HTERT RPE-1 (cell line): ENCODE results near the gene ZBTB20.

Experiments used
- in situ Hi-C: fragments of 300-500 bp; cut with MboI; formaldehyde crosslinking; loops from 4 replicates; pipeline ENCODE4 v1.14.3; 2020; ENCODE audit warnings: low sequenced_read_pairs

The ZBTB20 gene

DNA sequence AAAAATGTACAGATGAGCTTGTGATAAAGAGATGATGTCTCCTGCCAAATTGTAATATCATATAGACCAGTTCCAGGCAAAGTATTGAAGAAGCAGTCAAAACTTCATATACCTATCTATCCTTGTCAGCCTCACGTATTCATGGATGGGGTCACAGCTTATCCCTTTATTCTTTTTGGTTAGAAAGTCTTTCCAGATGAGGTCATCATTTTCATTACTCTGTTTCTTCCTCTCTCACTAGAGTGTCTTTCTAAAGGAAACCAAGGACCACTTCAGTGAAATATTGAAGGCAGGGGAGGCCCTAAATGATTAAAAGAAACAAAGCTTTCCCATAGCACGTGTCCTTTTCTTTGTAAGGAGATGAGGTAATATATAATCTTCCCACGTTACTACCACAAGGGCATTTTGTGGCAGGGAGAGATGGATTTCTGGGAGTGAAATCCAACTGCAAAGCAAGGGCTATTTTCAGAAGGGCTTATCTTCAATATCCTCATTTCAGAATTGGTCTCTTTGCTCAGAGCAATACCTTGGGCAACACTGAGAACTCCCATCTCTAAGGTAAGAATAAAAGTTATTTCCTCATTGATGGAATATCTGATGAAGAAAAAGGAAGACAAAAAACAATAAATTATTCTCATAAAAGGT is 593.0 kb downstream of the ZBTB20 start:
- in situ Hi-C loops, result no loop called here

DNA sequence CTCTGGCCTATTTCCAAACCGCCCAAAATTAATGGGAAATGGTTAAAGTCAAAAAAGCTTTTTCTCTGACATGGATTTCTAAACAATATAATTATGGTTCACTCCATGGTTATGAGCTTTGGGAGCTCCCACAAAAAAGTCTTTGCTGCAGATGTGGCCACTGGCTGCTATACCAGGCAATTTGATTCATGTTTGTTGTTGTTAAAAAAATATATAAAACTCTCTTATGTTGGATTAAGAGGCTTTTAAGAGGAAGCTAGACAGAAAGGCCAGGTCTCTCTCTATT is 594.6 kb downstream of the ZBTB20 start:
- in situ Hi-C loops, result no loop called here

- in situ Hi-C loops, result no loop called here
Measured at GRCh38 chr3:114551770-114552526, 595.1 kb downstream of the ZBTB20 start.

DNA sequence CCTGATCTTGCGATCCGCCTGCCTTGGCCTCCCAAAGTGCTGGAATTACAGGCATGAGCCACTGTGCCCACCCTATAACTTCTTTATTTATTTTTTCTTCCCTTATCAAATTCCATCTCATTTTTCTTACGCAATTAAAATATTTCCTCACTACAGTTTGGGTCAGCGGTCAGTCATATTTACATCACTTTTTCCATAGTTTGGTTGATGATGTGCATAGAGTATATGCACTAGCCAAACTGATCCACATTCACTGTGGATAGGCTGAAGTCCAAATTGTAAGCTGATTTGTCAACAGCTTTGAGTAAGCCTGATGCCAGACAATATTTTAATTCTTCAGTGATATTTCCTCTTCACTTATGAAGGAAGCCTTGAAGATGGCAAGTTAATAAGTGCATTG is 596.9 kb downstream of the ZBTB20 start:
- in situ Hi-C loops, result no loop called here

- in situ Hi-C loops, result no loop called here
Measured at GRCh38 chr3:114545193-114545592, 601.9 kb downstream of the ZBTB20 start.

DNA sequence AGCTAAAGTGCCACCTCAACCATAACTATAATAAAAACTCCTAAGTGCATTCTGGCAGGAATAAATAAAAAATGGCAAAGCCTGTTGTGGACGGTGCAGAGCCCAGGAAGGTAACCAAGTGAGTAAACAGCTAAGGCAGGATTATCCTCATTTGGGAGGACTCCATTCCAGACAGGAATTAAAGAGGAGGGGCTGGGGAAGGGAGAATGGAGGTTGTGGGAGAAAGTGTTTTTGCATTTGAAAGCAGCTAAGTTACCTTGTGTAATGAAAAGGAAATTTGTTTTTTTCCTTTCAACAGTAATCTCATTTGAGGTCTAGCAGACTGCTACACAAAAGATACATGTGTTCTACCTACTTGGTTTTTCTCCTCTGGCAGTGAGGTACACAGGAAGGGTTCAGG is 604.7 kb downstream of the ZBTB20 start:
- in situ Hi-C loops, result no loop called here

- in situ Hi-C loops, result no loop called here
Measured at GRCh38 chr3:114539525-114539924, 607.6 kb downstream of the ZBTB20 start.

- in situ Hi-C loops, result no loop called here
Measured at GRCh38 chr3:114538211-114538610, 608.9 kb downstream of the ZBTB20 start.

- in situ Hi-C loops, result no loop called here
Measured at GRCh38 chr3:114528517-114528916, 618.6 kb downstream of the ZBTB20 start.

DNA sequence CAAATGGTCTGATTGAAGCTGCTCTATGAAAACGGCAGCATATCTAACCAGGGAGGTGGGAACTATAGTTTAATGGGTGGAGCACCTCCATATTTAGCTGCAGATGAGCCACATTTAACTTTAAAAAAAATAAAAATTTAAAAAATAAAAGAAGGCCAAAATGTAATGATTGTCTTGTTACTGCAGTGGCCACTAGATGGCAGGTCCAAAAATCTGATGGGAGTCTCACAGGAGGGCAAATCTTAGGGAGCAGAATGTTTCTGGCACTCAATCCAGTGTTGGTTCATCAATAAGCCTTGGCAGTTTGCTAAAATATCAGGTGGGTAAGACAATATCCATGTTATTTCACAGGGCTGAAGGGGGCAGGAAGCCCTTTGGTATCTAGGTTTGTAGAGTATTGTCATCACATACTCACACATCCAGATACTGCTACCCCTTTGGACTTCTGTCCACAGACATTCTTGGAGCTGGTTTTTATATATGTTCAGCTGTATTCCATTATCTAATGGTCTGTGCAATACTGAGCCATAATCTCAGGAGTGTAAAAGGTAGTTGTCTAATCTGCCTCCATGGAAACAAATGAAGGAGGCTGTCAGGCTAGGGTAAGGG is 619.9 kb downstream of the ZBTB20 start:
- in situ Hi-C loops, result no loop called here

DNA sequence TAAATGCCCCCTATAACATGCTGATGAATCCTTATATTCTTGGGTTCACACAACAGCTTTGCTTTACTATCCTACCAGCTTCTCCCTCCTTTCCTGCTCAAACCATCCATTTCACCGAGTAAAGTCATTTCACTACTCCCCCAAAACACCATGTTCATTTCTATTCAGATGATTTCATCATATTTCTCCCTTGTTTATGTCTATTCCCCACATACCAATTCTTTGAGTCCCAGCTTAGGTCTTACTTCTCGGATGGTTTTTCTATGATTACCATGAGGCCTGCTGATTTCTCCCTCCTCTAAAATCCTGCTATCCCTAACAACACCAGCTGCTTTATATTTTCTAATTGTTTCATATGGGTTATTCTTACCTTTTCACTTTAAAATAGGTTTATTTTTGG is 621.8 kb downstream of the ZBTB20 start:
- in situ Hi-C loops, result no loop called here

DNA sequence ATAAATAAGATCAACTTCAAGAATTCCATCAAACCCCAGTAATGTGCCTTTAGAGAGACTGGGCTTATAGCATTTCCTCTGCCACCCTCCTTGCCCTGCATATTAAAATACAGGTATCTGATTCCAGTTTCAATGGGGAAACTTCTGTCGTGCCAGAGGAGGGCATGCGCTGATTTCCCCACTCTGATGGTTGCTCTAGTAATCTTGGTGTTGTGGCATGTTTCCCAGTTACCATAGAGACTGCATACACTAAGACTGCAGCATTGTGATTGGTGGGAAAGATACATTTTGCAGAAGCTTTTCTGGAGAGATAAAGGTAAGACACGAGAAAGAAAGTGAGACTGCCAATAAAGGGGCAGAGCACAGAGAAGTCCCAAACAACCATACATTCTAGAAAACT is 627.7 kb downstream of the ZBTB20 start:
- in situ Hi-C loops, result no loop called here

GRCh38 chr3:114518206-114518808 is 628.8 kb downstream of the ZBTB20 start:
- in situ Hi-C loops, result no loop called here

DNA sequence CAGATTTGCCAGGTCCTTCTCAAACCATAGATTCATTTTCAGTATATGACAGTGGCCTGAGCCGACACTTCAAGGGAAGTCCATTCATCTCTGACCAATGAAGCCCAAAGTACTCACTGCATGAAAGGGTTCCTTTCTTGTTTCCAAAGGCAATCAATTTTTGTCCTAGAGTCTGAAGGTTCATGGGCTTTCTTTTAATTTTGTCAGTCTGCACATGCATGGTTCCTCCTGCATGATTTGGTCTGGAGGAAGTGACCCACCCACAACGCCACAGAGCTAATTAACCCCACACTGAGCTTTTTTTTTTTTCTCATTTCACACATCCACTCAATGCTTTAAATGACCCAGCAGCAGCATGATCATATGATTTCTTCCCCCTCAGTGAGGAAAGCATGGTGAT is 636.9 kb downstream of the ZBTB20 start:
- in situ Hi-C loops, result no loop called here

DNA sequence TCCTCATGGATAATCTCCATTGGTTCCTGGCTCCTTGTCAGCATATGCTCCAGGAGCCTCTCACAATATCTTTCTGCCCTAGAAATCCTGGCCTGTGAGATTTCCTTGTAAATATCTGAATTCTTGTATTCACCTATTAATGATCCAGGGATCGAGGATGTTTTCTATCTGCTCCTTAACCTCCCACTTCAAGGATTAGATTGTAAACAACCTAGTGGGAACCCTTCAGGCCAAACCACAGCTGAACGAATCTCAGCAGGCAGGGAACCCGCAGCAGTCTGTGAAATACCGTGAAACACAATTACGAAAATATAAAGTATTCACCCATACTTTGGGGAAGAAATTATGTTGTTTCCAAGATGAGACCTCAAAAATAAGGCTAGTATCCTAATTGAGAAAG is 637.3 kb downstream of the ZBTB20 start:
- in situ Hi-C loops, result no loop called here

GRCh38 chr3:114508976-114509375 is 638.1 kb downstream of the ZBTB20 start:
- in situ Hi-C loops, result no loop called here

- in situ Hi-C loops, result no loop called here
Measured at GRCh38 chr3:114508208-114508607, 638.9 kb downstream of the ZBTB20 start.

DNA sequence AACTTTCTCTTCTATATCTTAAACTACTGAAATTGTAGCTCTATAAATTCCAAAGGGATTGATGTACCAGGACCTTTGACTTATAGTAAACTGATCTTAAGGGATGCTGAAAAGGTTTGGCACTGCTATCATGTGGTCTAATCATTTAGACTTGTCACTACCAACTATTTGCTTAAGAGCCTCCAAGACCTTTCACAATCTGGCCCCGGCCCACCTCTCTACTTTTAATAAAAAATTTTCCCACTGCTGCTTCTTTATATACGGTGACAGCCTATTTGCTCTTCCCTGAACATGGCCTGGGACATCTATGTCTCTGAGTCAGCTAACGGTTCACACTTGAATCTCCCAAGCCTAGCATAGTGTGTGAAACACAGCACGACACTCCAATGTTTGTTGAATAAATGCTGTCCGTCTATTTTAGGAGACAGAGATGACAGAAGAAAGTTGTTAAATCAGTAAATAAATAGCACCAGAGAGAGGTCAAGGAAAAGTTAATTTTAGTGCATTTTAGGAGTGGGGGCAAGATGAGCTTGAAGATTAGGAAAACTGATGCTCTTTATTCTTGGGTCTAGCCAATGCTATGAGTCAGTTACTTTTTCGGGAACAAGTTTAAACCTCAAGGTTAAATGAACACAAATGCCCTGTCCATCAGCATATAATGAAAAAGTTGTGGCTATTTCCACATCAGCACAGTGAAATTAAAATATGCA is 640.3 kb downstream of the ZBTB20 start:
- in situ Hi-C loops, result no loop called here

DNA sequence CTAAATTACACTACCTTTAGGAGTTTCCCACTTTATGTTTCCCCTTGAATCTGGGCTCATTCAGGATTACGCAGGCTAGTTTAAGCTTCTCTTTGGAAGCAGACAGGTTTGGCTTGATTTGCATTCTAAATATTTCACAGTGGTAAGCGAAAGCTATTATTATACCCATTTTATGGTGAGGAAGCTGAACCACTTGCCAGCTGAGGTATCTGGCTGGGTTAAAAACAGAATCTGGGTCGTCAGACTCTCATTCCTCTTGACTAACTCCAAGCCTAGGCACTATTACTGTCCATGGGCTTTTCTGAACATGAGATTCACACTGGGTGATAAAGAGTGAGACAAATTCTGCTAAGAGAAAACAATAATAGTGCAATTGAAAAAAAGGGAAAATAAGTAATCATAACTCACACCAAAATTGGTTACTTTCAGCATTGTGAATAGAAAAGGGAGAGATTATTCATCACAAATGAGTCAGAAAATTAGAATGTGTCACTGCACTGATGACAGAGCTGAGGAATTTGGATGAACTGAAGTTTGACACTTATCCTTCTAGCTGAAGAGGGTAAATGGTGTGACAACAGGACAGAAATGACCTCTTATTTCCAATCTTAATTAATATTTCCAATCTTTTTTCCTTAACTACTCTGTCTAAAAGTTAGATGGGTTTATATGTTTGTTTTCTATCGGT is 642.0 kb downstream of the ZBTB20 start:
- in situ Hi-C loops, result no loop called here

DNA sequence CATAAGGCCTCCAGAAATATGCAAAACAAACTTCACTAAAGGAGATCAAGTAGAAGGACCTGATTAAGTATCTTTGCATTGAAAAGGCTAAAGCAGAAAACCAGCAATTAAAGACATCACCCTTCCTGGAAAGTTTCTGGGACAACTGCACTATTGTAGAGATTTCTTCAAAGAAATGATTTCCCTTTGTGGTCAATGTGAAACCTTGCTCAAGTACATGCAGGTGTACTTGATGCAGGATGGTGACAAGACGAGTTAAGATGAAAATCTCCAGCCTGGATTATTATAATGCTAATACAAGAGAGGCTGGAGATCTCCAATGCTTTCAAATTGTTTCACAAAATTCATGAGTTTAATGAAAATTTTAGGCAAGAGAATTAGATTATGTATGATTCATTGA is 644.9 kb downstream of the ZBTB20 start:
- in situ Hi-C loops, result no loop called here

DNA sequence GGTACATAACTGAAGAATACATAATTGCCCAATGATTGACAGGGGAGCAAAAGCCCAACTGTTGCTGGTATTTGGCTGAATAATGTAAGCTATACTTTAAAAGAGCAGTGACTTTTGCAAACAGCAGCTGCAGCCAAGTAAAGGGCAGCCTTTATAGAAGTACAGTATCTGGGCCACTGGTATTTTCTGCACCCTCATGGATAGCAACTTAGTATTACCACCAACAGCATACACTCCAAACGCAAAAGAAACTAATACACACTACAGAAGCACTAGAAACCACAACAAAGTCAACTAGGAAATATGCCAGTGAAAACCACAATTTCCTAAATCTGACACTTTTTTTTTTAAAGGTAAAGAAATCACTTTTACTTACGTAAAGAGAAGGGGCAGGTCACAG is 647.1 kb downstream of the ZBTB20 start:
- in situ Hi-C loops, result no loop called here
